Lung (tissue), 12 donors: ENCODE data around the gene LRRC8E. TPM values are rescaled to one million over a fixed set of nuclear protein-coding genes. Genes with fewer than 3 reads are reported as not detected.

Experiments used
- ATAC-seq: fragments of 200-7000 bp; cut with Tn5 transposase; one replicate; pipeline ENCODE4 v1.9.1; 2020; ENCODE audit warnings: moderate number of reproducible peaks; ENCODE audit not compliant: insufficient read depth, low FRiP score
- DNase-seq, 3 donors: peaks; one replicate each; pipeline ENCODE4 v3.0.0-alpha.2; 2013 to 2017
- H3K27ac ChIP-seq, 2 donors: one replicate each; pipeline ENCODE4 v1.5.1; 2013; ENCODE audit warnings: mild to moderate bottlenecking in 2 of 2, moderate library complexity in 2 of 2, control low read depth in 1 of 2, inconsistent platforms in 1 of 2, low read depth in 1 of 2, low read length in 1 of 2
- H3K27me3 ChIP-seq, 3 donors: one replicate each; pipeline ENCODE4 v1.5.1; 2013; ENCODE audit warnings: low read length in 2 of 3; ENCODE audit not compliant: control insufficient read depth in 3 of 3, insufficient read depth in 3 of 3
- H3K36me3 ChIP-seq, 4 donors: one replicate each; pipeline ENCODE4 v1.5.1; 2013; ENCODE audit warnings: low read length in 4 of 4, mild to moderate bottlenecking in 1 of 4, moderate library complexity in 1 of 4; ENCODE audit not compliant: control insufficient read depth in 4 of 4, insufficient read depth in 4 of 4
- H3K4me1 ChIP-seq, 5 donors: one replicate each; pipeline ENCODE4 v1.5.1; 2013; ENCODE audit warnings: low read length in 5 of 5, mild to moderate bottlenecking in 2 of 5, moderate library complexity in 1 of 5; ENCODE audit not compliant: control insufficient read depth in 5 of 5, insufficient read depth in 5 of 5
- H3K4me3 ChIP-seq: one replicate; pipeline ENCODE4 v1.5.1; 2013; ENCODE audit warnings: mild to moderate bottlenecking, control low read depth, moderate library complexity
- H3K9ac ChIP-seq, 2 donors: one replicate each; pipeline ENCODE4 v1.5.1; 2013; ENCODE audit warnings: low read length in 2 of 2, control low read depth in 1 of 2; ENCODE audit not compliant: insufficient read depth in 1 of 2
- H3K9me3 ChIP-seq, 4 donors: one replicate each; pipeline ENCODE4 v1.5.1; 2013; ENCODE audit warnings: low read length in 3 of 4, mild to moderate bottlenecking in 1 of 4, moderate library complexity in 1 of 4; ENCODE audit not compliant: control insufficient read depth in 4 of 4, insufficient read depth in 3 of 4
- WGBS, 2 donors: extraction: QIAGEN DNeasy Blood & Tissue Kit; methylation state at CpG; one replicate each; pipeline ENCODE4 v1.1.7; 2013; 5-methylcytosine and 5-hydroxymethylcytosine counted together
- polyA plus RNA-seq, 2 donors: library from polyadenylated mRNA; stranded (reverse); fragments of 200-250 nt; gene quantifications; one replicate each; pipeline ENCODE4 v1.2.1, GENCODE V29; 2013
- total RNA-seq, 2 donors: library from RNA; depleted of rRNA in 1 of 2; stranded (reverse); fragments of >200 nt in 1 of 2; gene quantifications; one replicate each; pipeline ENCODE4 v1.2.1, GENCODE V29; 2014 to 2021
- TF ChIP-seq, protein P1 (sequence below): IDR thresholded peaks from 2 replicates; pipeline ENCODE4 v1.5.1; 2012; ENCODE audit warnings: mild to moderate bottlenecking; ENCODE audit errors: control extremely low read depth, extremely low read depth
- donor health status: control.
- donor health status: control.
- donor health status: Bipolar disorder and iron deficiency.
- donor health status: healthy.
- donor health status: DM: yes; HTN: yes; CAD: no.

LRRC8E gene
- total and polyA plus RNA-seq, 4 donors, result 3.7 to 8.6 (median 5.3) TPM

DNA sequence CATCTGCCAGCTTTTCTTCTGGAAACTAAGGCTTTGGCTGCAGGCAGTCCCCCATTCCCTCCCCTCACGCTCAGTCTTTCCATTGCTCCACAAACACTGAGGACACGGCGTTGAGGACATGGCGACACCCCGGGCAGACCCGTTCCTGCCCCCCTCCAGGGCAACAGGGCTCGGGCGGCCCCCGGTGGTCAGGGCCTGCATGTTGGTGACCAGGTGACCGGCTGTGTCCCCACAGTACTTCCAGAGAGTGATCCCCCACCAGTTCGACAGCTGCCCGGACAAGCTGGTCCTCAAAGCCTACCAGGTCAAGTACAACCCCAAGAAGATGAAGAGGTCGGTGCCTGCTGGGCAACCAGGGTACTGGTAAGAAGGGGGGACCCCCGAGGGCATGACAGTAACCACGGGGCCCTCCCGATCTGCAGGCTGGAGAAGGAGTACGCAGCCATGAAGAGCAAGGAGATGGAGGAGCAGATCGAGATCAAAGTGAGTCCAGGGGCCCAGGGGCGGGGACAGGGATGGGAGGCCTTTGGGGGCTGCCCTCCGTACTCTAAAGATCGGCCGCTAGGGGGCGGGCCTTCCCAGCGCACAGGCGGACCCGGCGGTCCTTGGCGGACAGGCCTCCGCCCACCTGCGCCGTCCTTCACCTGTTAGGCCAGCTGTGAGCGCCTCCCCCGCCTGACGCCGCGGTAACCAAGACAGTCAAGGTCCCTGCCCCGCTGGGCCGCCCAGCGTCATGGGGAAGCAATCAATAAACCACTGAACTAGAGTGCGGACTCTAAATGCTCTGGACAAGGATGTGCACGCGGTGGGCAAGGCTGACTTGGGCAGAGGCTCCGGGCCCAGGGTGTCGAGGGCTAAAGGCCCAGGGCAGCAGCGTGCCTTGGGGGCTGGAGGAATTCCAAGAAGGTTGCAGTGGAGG lies 35.2 kb upstream of the LRRC8E start:
- Histone ChIP-seq H3K27ac (no peak overlapping the region), H3K27me3 (no peaks in the 10 kb centered on the region), H3K9me3 (no peaks in the 10 kb centered on the region), H3K9ac (no peak overlapping the region), H3K36me3 (peaks cover 0 to 7% (median 2%) of the 10 kb centered on the region in 4 donors), H3K4me3 (no peak overlapping the region), H3K4me1 (peaks cover 0 to 9% (median 2%) of the 10 kb centered on the region in 5 donors)
- peak; percentile 75 for ATAC-seq
- peak; percentile 64 to 83 (median 74) for DNase-seq
- TF ChIP-seq, protein P1, sequence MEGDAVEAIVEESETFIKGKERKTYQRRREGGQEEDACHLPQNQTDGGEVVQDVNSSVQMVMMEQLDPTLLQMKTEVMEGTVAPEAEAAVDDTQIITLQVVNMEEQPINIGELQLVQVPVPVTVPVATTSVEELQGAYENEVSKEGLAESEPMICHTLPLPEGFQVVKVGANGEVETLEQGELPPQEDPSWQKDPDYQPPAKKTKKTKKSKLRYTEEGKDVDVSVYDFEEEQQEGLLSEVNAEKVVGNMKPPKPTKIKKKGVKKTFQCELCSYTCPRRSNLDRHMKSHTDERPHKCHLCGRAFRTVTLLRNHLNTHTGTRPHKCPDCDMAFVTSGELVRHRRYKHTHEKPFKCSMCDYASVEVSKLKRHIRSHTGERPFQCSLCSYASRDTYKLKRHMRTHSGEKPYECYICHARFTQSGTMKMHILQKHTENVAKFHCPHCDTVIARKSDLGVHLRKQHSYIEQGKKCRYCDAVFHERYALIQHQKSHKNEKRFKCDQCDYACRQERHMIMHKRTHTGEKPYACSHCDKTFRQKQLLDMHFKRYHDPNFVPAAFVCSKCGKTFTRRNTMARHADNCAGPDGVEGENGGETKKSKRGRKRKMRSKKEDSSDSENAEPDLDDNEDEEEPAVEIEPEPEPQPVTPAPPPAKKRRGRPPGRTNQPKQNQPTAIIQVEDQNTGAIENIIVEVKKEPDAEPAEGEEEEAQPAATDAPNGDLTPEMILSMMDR, result peak; percentile 55
- 33 to 35% methylated on average over 44 to 45 of the region's 45 CpGs for WGBS, 2 donors

DNA sequence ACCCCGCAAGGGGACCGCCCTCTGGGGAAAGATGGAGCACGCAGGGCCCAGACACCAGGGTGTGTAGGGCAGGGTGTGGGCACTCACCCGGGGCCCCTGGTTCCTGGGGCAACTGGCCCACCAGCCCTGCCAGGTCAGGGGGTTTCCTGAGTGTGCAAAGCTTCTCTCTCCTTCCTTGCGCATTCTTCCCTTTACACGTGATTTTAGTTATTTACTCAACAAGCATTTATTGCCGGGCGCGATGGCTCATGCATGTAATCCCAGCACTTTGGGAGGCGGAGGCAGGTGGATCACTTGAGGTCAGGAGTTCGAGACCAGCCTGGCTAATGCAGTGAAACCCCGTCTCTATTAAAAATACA lies 34.6 kb upstream of the LRRC8E start:
- TF ChIP-seq, protein P1, result no peak
- Histone ChIP-seq H3K27me3 (no peaks in the 10 kb centered on the region), H3K9ac (no peak overlapping the region), H3K4me1 (peaks cover 0 to 9% (median 2%) of the 10 kb centered on the region in 5 donors), H3K36me3 (peaks cover 0 to 8% (median 2%) of the 10 kb centered on the region in 4 donors), H3K27ac (no peak overlapping the region), H3K9me3 (no peaks in the 10 kb centered on the region), H3K4me3 (no peak overlapping the region)
- DNase-seq (no peak), ATAC-seq (no peak)
- 81 to 88% methylated on average over 11 to 12 of the region's 12 CpGs for WGBS, 2 donors

DNA sequence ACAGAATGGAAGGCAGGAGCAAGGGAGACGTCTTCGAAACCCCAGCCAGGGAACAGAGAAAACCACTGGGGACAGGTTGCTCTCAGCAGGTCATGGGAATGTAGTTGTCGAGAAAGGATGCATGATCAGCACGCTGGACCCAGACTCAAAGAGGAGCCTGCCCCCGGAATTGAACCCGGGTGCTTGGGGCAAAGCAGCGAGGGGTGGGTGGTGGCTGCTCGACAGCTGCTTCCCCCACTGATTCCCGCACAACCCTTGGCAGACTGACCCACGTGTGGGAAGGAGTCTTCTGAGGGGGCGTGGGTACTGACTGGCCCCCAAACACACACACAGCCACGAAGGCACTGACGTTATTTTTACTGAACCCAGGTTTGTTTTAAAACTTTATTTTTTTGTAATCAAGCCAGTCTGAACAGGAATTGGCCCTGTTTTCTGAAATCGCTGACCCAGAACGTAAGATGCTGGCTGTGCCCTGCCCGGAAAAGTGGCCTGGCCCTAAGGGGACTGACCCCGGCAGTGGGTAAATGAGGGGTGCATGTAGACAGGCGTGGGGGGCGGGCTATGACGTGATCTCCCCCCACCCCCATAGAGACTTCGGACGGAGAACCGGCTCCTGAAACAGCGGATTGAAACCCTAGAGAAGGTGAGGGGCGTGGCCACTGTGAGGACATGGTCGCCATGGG lies 32.7 kb upstream of the LRRC8E start:
- WGBS, 2 donors, result 92 to 96% methylated on average over 26 of the region's 26 CpGs
- ATAC-seq, result no peak
- H3K9ac ChIP-seq, result no peak overlapping the region
- H3K27me3 ChIP-seq, result no peaks in the 10 kb centered on the region
- no peaks in the 10 kb centered on the region for H3K9me3 ChIP-seq
- no peak overlapping the region for H3K4me3 ChIP-seq
- peaks cover 0 to 7% (median 2%) of the 10 kb centered on the region in 4 donors for H3K36me3 ChIP-seq
- TF ChIP-seq, protein P1, result no peak
- DNase-seq, result no peak
- no peak overlapping the region for H3K27ac ChIP-seq
- H3K4me1 ChIP-seq, result peaks cover 0 to 6% (median 2%) of the 10 kb centered on the region in 5 donors
